Osteoblast (primary cell): ENCODE results near the gene POLR2H. TPM values are rescaled to one million over a fixed set of nuclear protein-coding genes. Genes with fewer than 3 reads are reported as not detected.

ENCODE experiments used
- DNase-seq: peaks from one replicate; pipeline ENCODE4 v3.0.0; 2011; ENCODE audit warnings: low spot score, mixed read lengths; ENCODE audit not compliant: insufficient read length; ENCODE audit errors: missing footprints
- H2AFZ ChIP-seq: 2 replicates; pipeline ENCODE4 v1.6.0; 2011; ENCODE audit warnings: mild to moderate bottlenecking, low read length
- H3K27ac ChIP-seq: 2 replicates; pipeline ENCODE4 v1.5.1; 2011; ENCODE audit warnings: mild to moderate bottlenecking, low read depth, low read length, moderate library complexity
- H3K27me3 ChIP-seq: 2 replicates; pipeline ENCODE4 v1.6.0; 2012; ENCODE audit warnings: mild to moderate bottlenecking, control low read depth, inconsistent platforms, low read length, moderate library complexity; ENCODE audit not compliant: insufficient read depth
- H3K36me3 ChIP-seq: 2 replicates; pipeline ENCODE4 v1.5.1; 2011; ENCODE audit warnings: mild to moderate bottlenecking, low read length, control low read depth, moderate library complexity; ENCODE audit not compliant: insufficient read depth
- H3K4me1 ChIP-seq: 2 replicates; pipeline ENCODE4 v1.5.1; 2011; ENCODE audit warnings: mild to moderate bottlenecking, low read length, control low read depth, moderate library complexity; ENCODE audit not compliant: insufficient read depth
- H3K4me2 ChIP-seq: 2 replicates; pipeline ENCODE4 v1.6.0; 2011; ENCODE audit warnings: mild to moderate bottlenecking, low read length; ENCODE audit not compliant: insufficient read depth
- H3K4me3 ChIP-seq: fragments of 200-600 bp; sonication (generic); 3 replicates; pipeline ENCODE4 v1.5.1; 2012; ENCODE audit warnings: mild to moderate bottlenecking, low read length, inconsistent platforms; ENCODE audit not compliant: insufficient read depth
- H3K79me2 ChIP-seq: 2 replicates; pipeline ENCODE4 v1.6.0; 2012; ENCODE audit warnings: mild to moderate bottlenecking, low read length, control low read depth, inconsistent platforms; ENCODE audit not compliant: insufficient read depth
- H3K9me3 ChIP-seq: 2 replicates; pipeline ENCODE4 v1.5.1; 2011; ENCODE audit warnings: low read depth, low read length, control low read depth
- H4K20me1 ChIP-seq: 2 replicates; pipeline ENCODE4 v1.6.0; 2012; ENCODE audit warnings: mild to moderate bottlenecking, low read length, control low read depth; ENCODE audit not compliant: insufficient read depth
- total RNA-seq: library from RNA; depleted of rRNA; stranded (reverse); fragments of >200 nt; gene quantifications from 2 replicates; pipeline ENCODE4 v1.2.3, GENCODE V29; 2012
- TF ChIP-seq, protein P1 (sequence below): IDR thresholded peaks from 2 replicates; pipeline ENCODE4 v1.5.1; 2011; ENCODE audit warnings: mild to moderate bottlenecking, low read depth, low read length, moderate library complexity; ENCODE audit errors: extremely low read depth

Gene POLR2H
- total RNA-seq, 1 donor: 61.2 TPM

DNA sequence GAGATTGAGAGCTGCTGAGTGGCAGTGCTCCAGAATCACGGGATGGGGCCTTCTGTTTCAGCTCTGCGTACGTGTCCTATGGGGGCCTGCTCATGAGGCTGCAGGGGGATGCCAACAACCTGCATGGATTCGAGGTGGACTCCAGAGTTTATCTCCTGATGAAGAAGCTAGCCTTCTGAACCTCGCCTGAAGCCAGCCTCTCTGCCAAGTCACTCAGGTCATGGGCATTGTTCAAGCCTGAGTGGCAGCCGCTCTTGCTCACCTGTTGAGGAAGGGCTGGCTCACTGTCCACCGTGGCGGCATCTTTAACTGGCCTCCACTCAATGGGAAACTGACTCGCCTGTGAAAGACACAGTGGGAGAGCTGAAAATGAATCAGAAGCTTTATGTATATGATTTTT is 6.6 kb downstream of the POLR2H start:
- H3K4me2 ChIP-seq: no peak overlapping the region

DNA sequence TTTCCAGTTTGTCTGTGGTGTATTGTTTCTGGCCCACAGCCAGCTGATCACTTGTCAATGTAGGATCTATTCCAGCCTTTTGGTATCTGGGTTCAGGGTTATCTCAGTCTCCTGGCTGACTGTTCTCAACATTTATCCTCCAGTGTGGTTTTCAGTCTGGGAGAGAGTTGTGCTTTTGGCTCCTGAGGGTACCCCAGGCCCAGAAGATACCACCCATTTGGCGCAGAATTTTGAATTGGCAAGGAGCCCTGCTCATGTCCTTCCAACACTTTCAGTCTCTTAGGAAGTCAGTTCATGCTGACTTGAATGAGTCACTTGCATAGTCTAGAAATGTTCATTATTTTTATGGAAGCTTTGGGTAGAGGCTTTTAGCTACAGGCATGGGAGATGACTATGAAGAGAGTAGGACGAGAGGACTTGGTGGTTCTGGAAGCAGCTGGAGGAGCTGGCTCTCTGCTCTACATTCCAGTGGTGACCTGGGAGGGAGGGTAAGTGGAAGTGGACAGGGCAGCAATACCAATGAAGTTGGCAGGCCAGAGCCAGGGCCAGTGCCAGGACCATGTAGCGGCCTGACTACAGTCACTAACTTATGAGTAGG is 7.2 kb downstream of the POLR2H start:
- H3K27me3 ChIP-seq: peaks cover 5% of the 10 kb centered on the region
- H3K9me3 ChIP-seq: no peaks in the 10 kb centered on the region
- H3K36me3 ChIP-seq: peaks cover 29% of the 10 kb centered on the region
- peak overlapping the region; percentile 17 for H3K27ac ChIP-seq
- DNase-seq: peak; percentile 96
- no peak overlapping the region for H3K4me3 ChIP-seq
- H3K79me2 ChIP-seq: peaks cover 20% of the 10 kb centered on the region
- peaks cover 29% of the 10 kb centered on the region for H3K4me1 ChIP-seq
- no peak overlapping the region for H2AFZ ChIP-seq
- peaks cover 23% of the 10 kb centered on the region for H4K20me1 ChIP-seq
- TF ChIP-seq, protein P1, sequence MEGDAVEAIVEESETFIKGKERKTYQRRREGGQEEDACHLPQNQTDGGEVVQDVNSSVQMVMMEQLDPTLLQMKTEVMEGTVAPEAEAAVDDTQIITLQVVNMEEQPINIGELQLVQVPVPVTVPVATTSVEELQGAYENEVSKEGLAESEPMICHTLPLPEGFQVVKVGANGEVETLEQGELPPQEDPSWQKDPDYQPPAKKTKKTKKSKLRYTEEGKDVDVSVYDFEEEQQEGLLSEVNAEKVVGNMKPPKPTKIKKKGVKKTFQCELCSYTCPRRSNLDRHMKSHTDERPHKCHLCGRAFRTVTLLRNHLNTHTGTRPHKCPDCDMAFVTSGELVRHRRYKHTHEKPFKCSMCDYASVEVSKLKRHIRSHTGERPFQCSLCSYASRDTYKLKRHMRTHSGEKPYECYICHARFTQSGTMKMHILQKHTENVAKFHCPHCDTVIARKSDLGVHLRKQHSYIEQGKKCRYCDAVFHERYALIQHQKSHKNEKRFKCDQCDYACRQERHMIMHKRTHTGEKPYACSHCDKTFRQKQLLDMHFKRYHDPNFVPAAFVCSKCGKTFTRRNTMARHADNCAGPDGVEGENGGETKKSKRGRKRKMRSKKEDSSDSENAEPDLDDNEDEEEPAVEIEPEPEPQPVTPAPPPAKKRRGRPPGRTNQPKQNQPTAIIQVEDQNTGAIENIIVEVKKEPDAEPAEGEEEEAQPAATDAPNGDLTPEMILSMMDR: no peak
- peak overlapping the region; percentile 56 for H3K4me2 ChIP-seq

More for the DNA sequence above, 6.6 kb downstream of the POLR2H start:
- Histone ChIP-seq H3K4me3 (no peak overlapping the region), H3K36me3 (peaks cover 29% of the 10 kb centered on the region), H3K27me3 (peaks cover 5% of the 10 kb centered on the region), H2AFZ (no peak overlapping the region), H3K79me2 (peaks cover 25% of the 10 kb centered on the region), H3K9me3 (no peaks in the 10 kb centered on the region), H3K4me1 (peaks cover 29% of the 10 kb centered on the region), H4K20me1 (peaks cover 23% of the 10 kb centered on the region), H3K27ac (peak overlapping the region; percentile 26)
- TF ChIP-seq, protein P1: no peak
- peak; percentile 52 for DNase-seq

DNA sequence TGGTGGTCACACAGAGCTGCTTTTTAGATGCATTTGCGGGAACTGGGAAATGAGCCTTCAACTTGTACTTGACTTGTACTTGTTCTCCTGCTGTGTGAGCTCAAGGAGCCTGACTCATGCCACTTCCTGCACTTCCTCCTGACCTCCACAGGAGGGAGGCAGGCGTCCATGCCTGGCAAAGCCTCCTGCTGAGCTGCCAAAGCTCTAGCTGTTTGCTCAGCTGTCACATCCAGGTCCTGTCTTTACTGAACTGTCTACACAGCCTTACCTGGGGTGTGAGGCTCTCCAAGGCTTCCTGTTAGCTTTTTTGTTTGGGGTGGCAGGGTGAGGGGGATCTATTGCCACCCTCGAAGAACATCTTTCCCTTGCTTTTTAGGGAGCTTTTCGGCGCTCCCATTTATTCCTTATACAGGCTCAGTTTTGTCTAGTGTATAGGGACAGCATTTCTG is 10.1 kb downstream of the POLR2H start:
- peaks cover 19% of the 10 kb centered on the region for H3K4me1 ChIP-seq
- no peak overlapping the region for H3K27ac ChIP-seq
- no peak overlapping the region for H2AFZ ChIP-seq
- peak; percentile 97 for DNase-seq
- H4K20me1 ChIP-seq: peaks cover 15% of the 10 kb centered on the region
- TF ChIP-seq, protein P1: peak; percentile 99
- H3K36me3 ChIP-seq: peaks cover 14% of the 10 kb centered on the region
- H3K27me3 ChIP-seq: peaks cover 24% of the 10 kb centered on the region
- H3K79me2 ChIP-seq: no peaks in the 10 kb centered on the region
- no peaks in the 10 kb centered on the region for H3K9me3 ChIP-seq
- no peak overlapping the region for H3K4me3 ChIP-seq
- no peak overlapping the region for H3K4me2 ChIP-seq

DNA sequence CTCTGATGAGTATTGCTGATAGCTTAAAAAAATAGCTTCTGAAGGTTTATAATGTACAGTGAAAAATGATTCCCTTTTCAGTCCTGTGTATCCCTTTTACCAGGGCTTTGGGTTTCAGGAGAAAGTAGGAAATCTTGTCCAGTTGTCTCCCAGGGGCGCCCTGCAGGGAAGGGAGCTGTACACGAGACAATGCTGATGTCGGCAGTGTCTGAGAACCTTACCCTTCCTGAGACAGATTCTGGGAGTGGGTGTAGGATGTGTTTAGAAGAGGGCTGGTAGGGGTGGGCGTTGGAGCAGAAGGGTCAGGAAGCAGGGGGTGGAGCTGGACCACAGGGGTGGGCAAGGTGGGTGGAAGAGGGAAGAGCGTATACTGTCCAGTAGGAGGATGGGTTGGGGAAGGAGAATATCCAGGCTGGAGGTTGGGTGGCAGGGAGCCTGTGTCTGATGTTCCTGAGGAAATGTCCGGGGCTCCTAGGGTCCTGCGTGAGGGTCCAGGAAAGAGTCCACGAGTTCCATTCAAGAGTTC is 10.8 kb downstream of the POLR2H start:
- no peak overlapping the region for H3K27ac ChIP-seq
- no peak overlapping the region for H3K4me2 ChIP-seq
- peaks cover 7% of the 10 kb centered on the region for H3K36me3 ChIP-seq
- no peak overlapping the region for H3K4me3 ChIP-seq
- peak; percentile 3 for DNase-seq
- peaks cover 15% of the 10 kb centered on the region for H4K20me1 ChIP-seq
- H3K4me1 ChIP-seq: peaks cover 19% of the 10 kb centered on the region
- H3K79me2 ChIP-seq: no peaks in the 10 kb centered on the region
- TF ChIP-seq, protein P1: no peak
- H2AFZ ChIP-seq: no peak overlapping the region
- H3K9me3 ChIP-seq: no peaks in the 10 kb centered on the region
- H3K27me3 ChIP-seq: peaks cover 30% of the 10 kb centered on the region
